H9 (cell line): ENCODE results near the gene GABBR2. TPM values are rescaled to one million over a fixed set of nuclear protein-coding genes. Genes with fewer than 3 reads are reported as not detected.

Experiments
- DNase-seq: peaks from one replicate; pipeline ENCODE4 v3.0.0-alpha.2; 2017
- H2AFZ ChIP-seq: one replicate; pipeline ENCODE4 v1.6.1; 2013; ENCODE audit warnings: mild to moderate bottlenecking, low read length, control low read depth, moderate library complexity
- H2AK5ac ChIP-seq: 2 replicates; pipeline ENCODE4 v1.6.1; 2013; ENCODE audit warnings: low read length, control low read depth, mixed read lengths; ENCODE audit not compliant: insufficient read length
- H2BK120ac ChIP-seq: one replicate; pipeline ENCODE4 v1.6.1; 2013; ENCODE audit warnings: low read depth, mild to moderate bottlenecking, low read length, control low read depth, inconsistent platforms; ENCODE audit not compliant: poor library complexity, severe bottlenecking
- H2BK12ac ChIP-seq: 2 replicates; pipeline ENCODE4 v1.6.1; 2013; ENCODE audit warnings: low read length, control low read depth, mixed read lengths, low read depth; ENCODE audit not compliant: insufficient read length
- H2BK15ac ChIP-seq: 2 replicates; pipeline ENCODE4 v1.6.1; 2013; ENCODE audit warnings: low read depth, low read length, control low read depth
- H2BK20ac ChIP-seq: one replicate; pipeline ENCODE4 v1.6.1; 2013; ENCODE audit warnings: low read depth, mild to moderate bottlenecking, low read length, control low read depth, inconsistent platforms; ENCODE audit not compliant: poor library complexity, severe bottlenecking
- H2BK5ac ChIP-seq: 2 replicates; pipeline ENCODE4 v1.6.1; 2013; ENCODE audit warnings: low read length, control low read depth, mixed read lengths; ENCODE audit not compliant: insufficient read length
- H3K14ac ChIP-seq: 2 replicates; pipeline ENCODE4 v1.6.1; 2013; ENCODE audit warnings: low read length, control low read depth; ENCODE audit not compliant: insufficient read depth
- H3K18ac ChIP-seq: 2 replicates; pipeline ENCODE4 v1.6.1; 2013; ENCODE audit warnings: low read depth, mild to moderate bottlenecking, mixed read lengths, low read length, control low read depth; ENCODE audit not compliant: insufficient read length
- H3K23ac ChIP-seq: 2 replicates; pipeline ENCODE4 v1.6.1; 2013; ENCODE audit warnings: low read length, control low read depth, mixed read lengths, low read depth; ENCODE audit not compliant: insufficient read length
- H3K23me2 ChIP-seq: 2 replicates; pipeline ENCODE4 v1.6.1; 2013; ENCODE audit warnings: low read depth, mild to moderate bottlenecking, mixed read lengths, low read length, control low read depth; ENCODE audit not compliant: insufficient read length, poor library complexity, severe bottlenecking
- H3K27ac ChIP-seq: 2 replicates; pipeline ENCODE4 v1.5.1; 2013; ENCODE audit warnings: low read length, control low read depth, mixed read lengths, low read depth; ENCODE audit not compliant: insufficient read length
- H3K27me3 ChIP-seq: 2 replicates; pipeline ENCODE4 v1.6.1; 2013; ENCODE audit warnings: low read length, control low read depth, inconsistent platforms; ENCODE audit not compliant: insufficient read depth
- H3K4ac ChIP-seq: 2 replicates; pipeline ENCODE4 v1.6.1; 2013; ENCODE audit warnings: low read depth, mild to moderate bottlenecking, control low read depth, inconsistent platforms, low read length, moderate library complexity
- H3K4me1 ChIP-seq: 2 replicates; pipeline ENCODE4 v1.6.1; 2013; ENCODE audit warnings: low read length, control low read depth, inconsistent platforms; ENCODE audit not compliant: insufficient read depth
- H3K4me2 ChIP-seq: 2 replicates; pipeline ENCODE4 v1.6.1; 2013; ENCODE audit warnings: low read length, control low read depth, mixed read lengths; ENCODE audit not compliant: insufficient read length, insufficient read depth
- H3K56ac ChIP-seq: 2 replicates; pipeline ENCODE4 v1.6.1; 2013; ENCODE audit warnings: low read depth, mild to moderate bottlenecking, mixed read lengths, low read length, control low read depth; ENCODE audit not compliant: insufficient read length
- H3K79me1 ChIP-seq: 2 replicates; pipeline ENCODE4 v1.6.1; 2013; ENCODE audit warnings: low read depth, mild to moderate bottlenecking, moderate library complexity, low read length, control low read depth, inconsistent platforms; ENCODE audit not compliant: insufficient read depth, poor library complexity, severe bottlenecking
- H3K79me2 ChIP-seq: 2 replicates; pipeline ENCODE4 v1.6.1; 2013; ENCODE audit warnings: low read length, control low read depth, inconsistent platforms; ENCODE audit not compliant: insufficient read depth
- H3K9ac ChIP-seq: 2 replicates; pipeline ENCODE4 v1.6.1; 2013; ENCODE audit warnings: low read length, control low read depth, mixed read lengths; ENCODE audit not compliant: insufficient read length; ENCODE audit errors: extremely low read depth
- H3K9me3 ChIP-seq: one replicate; pipeline ENCODE4 v1.6.1; 2013; ENCODE audit warnings: low read depth, low read length, inconsistent platforms; ENCODE audit not compliant: control insufficient read depth
- H3T11ph ChIP-seq: one replicate; pipeline ENCODE4 v1.6.1; 2013; ENCODE audit warnings: mild to moderate bottlenecking, low read length, control low read depth, inconsistent platforms
- H4K20me1 ChIP-seq: one replicate; pipeline ENCODE4 v1.6.1; 2013; ENCODE audit not compliant: control insufficient read depth, insufficient read length, insufficient read depth
- H4K5ac ChIP-seq: 2 replicates; pipeline ENCODE4 v1.6.1; 2013; ENCODE audit warnings: low read depth, mild to moderate bottlenecking, mixed read lengths, low read length, control low read depth; ENCODE audit not compliant: insufficient read length
- H4K8ac ChIP-seq: replicated peaks from 2 replicates; pipeline ENCODE4 v1.6.1; 2013; ENCODE audit warnings: low read length, control low read depth, mixed read lengths, low read depth; ENCODE audit not compliant: insufficient read length
- H4K91ac ChIP-seq: 2 replicates; pipeline ENCODE4 v1.6.1; 2013; ENCODE audit warnings: low read depth, mild to moderate bottlenecking, moderate library complexity, mixed read lengths, low read length, control low read depth; ENCODE audit not compliant: insufficient read length
- H3K27ac Mint-ChIP-seq, 3 experiments: 2 replicates in 2 of 3; 3 replicates in 1 of 3; pipeline ENCODE4 v1.8.0; 2020 to 2021; ENCODE audit warnings: mixed read lengths in 3 of 3, mild to moderate bottlenecking in 1 of 3, moderate library complexity in 1 of 3
- H3K27me3 Mint-ChIP-seq: 2 replicates; pipeline ENCODE4 v1.8.0; 2021; ENCODE audit warnings: low read depth, mild to moderate bottlenecking, moderate library complexity, mixed read lengths
- H3K36me3 Mint-ChIP-seq, 3 experiments: 2 replicates in 2 of 3; 3 replicates in 1 of 3; pipeline ENCODE4 v1.8.0; 2020 to 2021; ENCODE audit warnings: low read depth in 3 of 3, mixed read lengths in 3 of 3; ENCODE audit not compliant: insufficient read depth in 1 of 3
- H3K4me1 Mint-ChIP-seq, 2 experiments: 2 replicates each; pipeline ENCODE4 v1.8.0; 2020; ENCODE audit warnings: mixed read lengths in 2 of 2
- H3K4me3 Mint-ChIP-seq, 2 experiments: 2 replicates in 1 of 2; 3 replicates in 1 of 2; pipeline ENCODE4 v1.8.0; 2020 to 2021; ENCODE audit warnings: mild to moderate bottlenecking in 2 of 2, mixed read lengths in 2 of 2, moderate library complexity in 1 of 2
- H3K9me3 Mint-ChIP-seq, 2 experiments: 2 replicates in 1 of 2; 3 replicates in 1 of 2; pipeline ENCODE4 v1.8.0; 2020; ENCODE audit warnings: mild to moderate bottlenecking in 2 of 2, mixed read lengths in 2 of 2, moderate library complexity in 1 of 2
- CTCF ChIP-seq: fragments of 200-600 bp; sonication (generic); conservative IDR thresholded peaks from 3 replicates; pipeline ENCODE4 v1.8.0; 2021; ENCODE audit warnings: antibody characterized with exemption, mild to moderate bottlenecking
- WGBS: extraction: QIAGEN DNeasy Blood & Tissue Kit; methylation state at CpG from one replicate; pipeline ENCODE4 v1.1.7; 2013; ENCODE audit warnings: missing lambda C conversion rate, low lambda C conversion rate, mixed read lengths; ENCODE audit not compliant: insufficient read length; ENCODE audit errors: extremely low coverage; 5-methylcytosine and 5-hydroxymethylcytosine counted together
- total RNA-seq: library from RNA; stranded (reverse); gene quantifications from 2 replicates; pipeline ENCODE4 v1.2.1, GENCODE V29; 2021

GABBR2 gene
- total RNA-seq, 1 experiment from 2014 or later = 0.66 TPM

- Histone ChIP-seq H3K4me2 (no peak overlapping the region), H2BK20ac (no peak overlapping the region), H3K9ac (no peak overlapping the region), H3K27ac (no peak overlapping the region), H3K79me1 (no peaks in the 10 kb centered on the region), H4K20me1 (no peaks in the 10 kb centered on the region), H4K5ac (no peak overlapping the region), H3K18ac (no peak overlapping the region), H3K56ac (no peak overlapping the region), H3K14ac (no peak overlapping the region), H2BK120ac (no peak overlapping the region), H3K27me3 (0 out of 2 replicates have a peak, but pooled peaks cover 1% of the 10 kb centered on the region), H2BK15ac (no peak overlapping the region), H4K8ac (no peak overlapping the region), H3T11ph (no peak overlapping the region), H3K4me1 (no peaks in the 10 kb centered on the region), H3K23ac (no peak overlapping the region), H2AFZ (no peak overlapping the region), H3K4ac (no peak overlapping the region), H3K9me3 (no peaks in the 10 kb centered on the region), H3K79me2 (no peaks in the 10 kb centered on the region), H2BK12ac (no peak overlapping the region), H2AK5ac (no peak overlapping the region), H3K23me2 (no peaks in the 10 kb centered on the region), H4K91ac (no peak overlapping the region), H2BK5ac (no peak overlapping the region)
- H3K27ac Mint-ChIP-seq = no peak overlapping the region
- WGBS = no CpG with 5 or more reads among the region's 5 CpGs
- H3K4me1 Mint-ChIP-seq = peaks cover 3% of the 10 kb centered on the region in 2 experiments; a peak in 3 of 4 replicates
- no peak for DNase-seq
- no peaks in the 10 kb centered on the region; a peak in 1 of 5 replicates for H3K9me3 Mint-ChIP-seq
- TF ChIP-seq CTCF = no peak
- no peaks in the 10 kb centered on the region; a peak in 1 of 7 replicates for H3K36me3 Mint-ChIP-seq
- H3K27me3 Mint-ChIP-seq = peaks cover 11% of the 10 kb centered on the region
- no peak overlapping the region for H3K4me3 Mint-ChIP-seq
Measured at GRCh38 chr9:98482226-98482625, 226.5 kb downstream of the GABBR2 start.
